ENCODE results near the gene AK6. TPM values are rescaled to one million over a fixed set of nuclear protein-coding genes. Genes with fewer than 3 reads are reported as not detected.

AK6 gene
- total RNA-seq, 2 experiments from 2014 or later = 54.9 to 85.7 TPM

GRCh38 chr5:69416699-69417098 lies 47.4 kb upstream of the AK6 start:
- H3K4me2 ChIP-seq (ENCODE audit: low read length) = no peak overlapping the region
- H3K36me3 ChIP-seq (ENCODE audit: insufficient read depth, low read length) = peaks cover 68% of the 10 kb centered on the region
- H3K4me3 ChIP-seq (ENCODE audit: low read depth, low read length, poor library complexity, severe bottlenecking) = no peak overlapping the region
- H3K27ac ChIP-seq (ENCODE audit: low read depth, low read length, poor library complexity, severe bottlenecking) = no peak overlapping the region
- H3K79me2 ChIP-seq (ENCODE audit: insufficient read depth, low read depth, low read length) = no peaks in the 10 kb centered on the region
- BruUV-seq (replicated peaks) = no TSS peak
- H4K20me1 ChIP-seq (ENCODE audit: insufficient read depth, low read length) = no peaks in the 10 kb centered on the region
- ChIA-PET POLR2A (no interaction called here), CTCF (ENCODE audit: unreplicated experiment) (no interaction called here)
- intact Hi-C loops (cut with micrococcal nuclease; ENCODE audit: unreplicated experiment) = no loop called here
- no peaks in the 10 kb centered on the region for H3K9me2 ChIP-seq (ENCODE audit: insufficient read depth, low read length)
- TF ChIP-seq, protein P1, sequence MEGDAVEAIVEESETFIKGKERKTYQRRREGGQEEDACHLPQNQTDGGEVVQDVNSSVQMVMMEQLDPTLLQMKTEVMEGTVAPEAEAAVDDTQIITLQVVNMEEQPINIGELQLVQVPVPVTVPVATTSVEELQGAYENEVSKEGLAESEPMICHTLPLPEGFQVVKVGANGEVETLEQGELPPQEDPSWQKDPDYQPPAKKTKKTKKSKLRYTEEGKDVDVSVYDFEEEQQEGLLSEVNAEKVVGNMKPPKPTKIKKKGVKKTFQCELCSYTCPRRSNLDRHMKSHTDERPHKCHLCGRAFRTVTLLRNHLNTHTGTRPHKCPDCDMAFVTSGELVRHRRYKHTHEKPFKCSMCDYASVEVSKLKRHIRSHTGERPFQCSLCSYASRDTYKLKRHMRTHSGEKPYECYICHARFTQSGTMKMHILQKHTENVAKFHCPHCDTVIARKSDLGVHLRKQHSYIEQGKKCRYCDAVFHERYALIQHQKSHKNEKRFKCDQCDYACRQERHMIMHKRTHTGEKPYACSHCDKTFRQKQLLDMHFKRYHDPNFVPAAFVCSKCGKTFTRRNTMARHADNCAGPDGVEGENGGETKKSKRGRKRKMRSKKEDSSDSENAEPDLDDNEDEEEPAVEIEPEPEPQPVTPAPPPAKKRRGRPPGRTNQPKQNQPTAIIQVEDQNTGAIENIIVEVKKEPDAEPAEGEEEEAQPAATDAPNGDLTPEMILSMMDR (conservative IDR thresholded peaks at IDR 0.05; ENCODE audit: low read length) = no peak
- TF ChIP-seq EZH2phosphoT487 (IDR thresholded peaks at IDR 0.05; ENCODE audit: borderline replicate concordance, low read depth, low read length) = no peak
- no peaks in the 10 kb centered on the region for H3K4me1 ChIP-seq (ENCODE audit: insufficient read depth, low read length, poor library complexity, severe bottlenecking)
- H2AFZ ChIP-seq (ENCODE audit: low read length) = no peak overlapping the region
- no peak for DNase-seq (ENCODE audit: low spot score)
- no peaks in the 10 kb centered on the region for H3K9me3 ChIP-seq (ENCODE audit: low read length)

- no peak overlapping the region for H3K27ac ChIP-seq (ENCODE audit: low read depth, low read length, poor library complexity, severe bottlenecking)
- H3K9me2 ChIP-seq (ENCODE audit: insufficient read depth, low read length) = no peaks in the 10 kb centered on the region
- CTCF ChIA-PET (ENCODE audit: unreplicated experiment) = no interaction called here
- DNase-seq (ENCODE audit: low spot score) = no peak
- H4K20me1 ChIP-seq (ENCODE audit: insufficient read depth, low read length) = no peaks in the 10 kb centered on the region
- H3K79me2 ChIP-seq (ENCODE audit: insufficient read depth, low read depth, low read length) = no peaks in the 10 kb centered on the region
- POLR2A ChIA-PET = no interaction called here
- no peak overlapping the region; the same call in 1 of the 2 replicates for H3K4me2 ChIP-seq (ENCODE audit: low read length)
- no peak overlapping the region for H2AFZ ChIP-seq (ENCODE audit: low read length)
- intact Hi-C loops (cut with micrococcal nuclease; ENCODE audit: unreplicated experiment) = no loop called here
- no peak overlapping the region for H3K4me3 ChIP-seq (ENCODE audit: low read depth, low read length, poor library complexity, severe bottlenecking)
- no TSS peak for BruUV-seq (replicated peaks)
- TF ChIP-seq EZH2phosphoT487 (IDR thresholded peaks at IDR 0.05; ENCODE audit: borderline replicate concordance, low read depth, low read length) = no peak
- TF ChIP-seq, protein P1 (conservative IDR thresholded peaks at IDR 0.05; ENCODE audit: low read length) = no peak
- peaks cover 70% of the 10 kb centered on the region for H3K36me3 ChIP-seq (ENCODE audit: insufficient read depth, low read length)
- H3K9me3 ChIP-seq (ENCODE audit: low read length) = no peaks in the 10 kb centered on the region
- H3K4me1 ChIP-seq (ENCODE audit: insufficient read depth, low read length, poor library complexity, severe bottlenecking) = no peaks in the 10 kb centered on the region
Measured at GRCh38 chr5:69416180-69416579, 46.9 kb upstream of the AK6 start.

- Histone ChIP-seq H3K9me3 (ENCODE audit: low read length) (no peaks in the 10 kb centered on the region), H3K79me2 (ENCODE audit: insufficient read depth, low read depth, low read length) (no peaks in the 10 kb centered on the region), H3K9me2 (ENCODE audit: insufficient read depth, low read length) (no peaks in the 10 kb centered on the region), H4K20me1 (ENCODE audit: insufficient read depth, low read length) (no peaks in the 10 kb centered on the region), H3K4me3 (ENCODE audit: low read depth, low read length, poor library complexity, severe bottlenecking) (no peak overlapping the region), H3K4me2 (ENCODE audit: low read length) (peak overlapping the region; percentile 22; the same call in 1 of the 2 replicates), H3K27ac (ENCODE audit: low read depth, low read length, poor library complexity, severe bottlenecking) (no peak overlapping the region), H3K4me1 (ENCODE audit: insufficient read depth, low read length, poor library complexity, severe bottlenecking) (no peaks in the 10 kb centered on the region), H2AFZ (ENCODE audit: low read length) (no peak overlapping the region), H3K36me3 (ENCODE audit: insufficient read depth, low read length) (peaks cover 73% of the 10 kb centered on the region)
- ChIA-PET POLR2A (no interaction called here), CTCF (ENCODE audit: unreplicated experiment) (no interaction called here)
- TF ChIP-seq EZH2phosphoT487 (IDR thresholded peaks at IDR 0.05; ENCODE audit: borderline replicate concordance, low read depth, low read length) = no peak
- TF ChIP-seq, protein P1 (conservative IDR thresholded peaks at IDR 0.05; ENCODE audit: low read length) = no peak
- BruUV-seq (replicated peaks) = no TSS peak
- intact Hi-C loops (cut with micrococcal nuclease; ENCODE audit: unreplicated experiment) = no loop called here
- DNase-seq (ENCODE audit: low spot score) = no peak
Measured at GRCh38 chr5:69415584-69415958, 46.3 kb upstream of the AK6 start.
